Endodermal cell (in vitro differentiated cells): ENCODE measurements around the gene TLR7. TPM values are rescaled to one million over a fixed set of nuclear protein-coding genes. Genes with fewer than 3 reads are reported as not detected.

ENCODE experiments used
- DNase-seq: peaks from one replicate; pipeline ENCODE4 v3.0.0-alpha.2; 2017
- H3K27ac ChIP-seq: 2 replicates; pipeline ENCODE4 v1.5.1; 2013; ENCODE audit warnings: mild to moderate bottlenecking, low read depth, low read length, moderate library complexity
- H3K27me3 ChIP-seq: 2 replicates; pipeline ENCODE4 v1.6.1; 2013; ENCODE audit warnings: mild to moderate bottlenecking, low read length, moderate library complexity; ENCODE audit not compliant: insufficient read depth, control insufficient read depth, poor library complexity, severe bottlenecking
- H3K36me3 ChIP-seq: 2 replicates; pipeline ENCODE4 v1.7.0; 2013; ENCODE audit warnings: mild to moderate bottlenecking, low read length, moderate library complexity; ENCODE audit not compliant: control insufficient read depth, insufficient read depth
- H3K4me1 ChIP-seq: one replicate; pipeline ENCODE4 v1.7.0; 2013; ENCODE audit warnings: low read length; ENCODE audit not compliant: control insufficient read depth, insufficient read depth
- H3K4me3 ChIP-seq: 2 replicates; pipeline ENCODE4 v1.5.1; 2013; ENCODE audit warnings: mild to moderate bottlenecking, low read length, moderate library complexity
- H3K9ac ChIP-seq: 2 replicates; pipeline ENCODE4 v1.6.1; 2013; ENCODE audit warnings: mild to moderate bottlenecking, low read length, moderate library complexity; ENCODE audit not compliant: poor library complexity, severe bottlenecking; ENCODE audit errors: extremely low read depth
- H3K9me3 ChIP-seq: 2 replicates; pipeline ENCODE4 v1.6.1; 2013; ENCODE audit warnings: mild to moderate bottlenecking, low read length, moderate library complexity; ENCODE audit not compliant: control insufficient read depth
- H3K27ac Mint-ChIP-seq: 2 replicates; pipeline ENCODE4 v1.8.0; 2020; ENCODE audit warnings: mixed read lengths
- H3K27me3 Mint-ChIP-seq: 2 replicates; pipeline ENCODE4 v1.8.0; 2021; ENCODE audit warnings: mild to moderate bottlenecking, mixed read lengths; ENCODE audit not compliant: insufficient read depth
- H3K36me3 Mint-ChIP-seq: 2 replicates; pipeline ENCODE4 v1.8.0; 2020; ENCODE audit warnings: low read depth, mixed read lengths
- H3K4me1 Mint-ChIP-seq: 2 replicates; pipeline ENCODE4 v1.8.0; 2020; ENCODE audit warnings: mixed read lengths
- H3K4me3 Mint-ChIP-seq: 2 replicates; pipeline ENCODE4 v1.8.0; 2020; ENCODE audit warnings: mild to moderate bottlenecking, moderate library complexity, mixed read lengths
- H3K9me3 Mint-ChIP-seq: 2 replicates; pipeline ENCODE4 v1.8.0; 2020; ENCODE audit warnings: mild to moderate bottlenecking, mixed read lengths
- CTCF ChIP-seq: fragments of 200-600 bp; sonication (generic); conservative IDR thresholded peaks from 2 replicates; pipeline ENCODE4 v1.5.0; 2021; ENCODE audit warnings: antibody characterized with exemption, mild to moderate bottlenecking
- WGBS, 2 experiments: methylation state at CpG; one replicate each; pipeline versions ENCODE4 v1.1.5 to v1.1.7; 2013; ENCODE audit warnings: missing lambda C conversion rate in 2 of 2, mixed read lengths in 1 of 2; ENCODE audit not compliant: insufficient coverage in 1 of 2, insufficient read length in 1 of 2; 5-methylcytosine and 5-hydroxymethylcytosine counted together
- total RNA-seq, 2 donors: library from RNA; stranded (reverse); fragmentation: NEBNext Ultra II Directional in 1 of 2; extraction: Animal tissue kit (Norgen Biotek cat#: 25700) in 1 of 2; gene quantifications; 2 replicates in 1 of 2; 3 replicates in 1 of 2; pipeline ENCODE4 v1.2.1, GENCODE V29; 2021

The TLR7 gene
- total RNA-seq, 2 donors from 2014 or later = not detected

GRCh38 chrX:12877386-12877785, 10.5 kb downstream of the TLR7 start:
- H3K27me3 ChIP-seq = no peaks in the 10 kb centered on the region
- no peaks in the 10 kb centered on the region for H3K36me3 ChIP-seq
- H3K9me3 Mint-ChIP-seq = peaks cover 47% of the 10 kb centered on the region
- DNase-seq = no peak
- WGBS, 2 experiments = 88 to 89% methylated on average over 6 to 8 of the region's 8 CpGs
- H3K9ac ChIP-seq = no peak overlapping the region
- H3K9me3 ChIP-seq = no peaks in the 10 kb centered on the region
- no peak overlapping the region for H3K27ac ChIP-seq
- no peak for TF ChIP-seq CTCF
- H3K27ac Mint-ChIP-seq = no peak overlapping the region
- H3K4me1 Mint-ChIP-seq = peaks cover 6% of the 10 kb centered on the region
- no peaks in the 10 kb centered on the region for H3K27me3 Mint-ChIP-seq
- H3K36me3 Mint-ChIP-seq = no peaks in the 10 kb centered on the region
- no peaks in the 10 kb centered on the region for H3K4me1 ChIP-seq
- H3K4me3 ChIP-seq = no peak overlapping the region
- no peak overlapping the region for H3K4me3 Mint-ChIP-seq

- Mint-ChIP-seq H3K9me3 (peaks cover 45% of the 10 kb centered on the region), H3K27ac (no peak overlapping the region), H3K4me1 (peaks cover 6% of the 10 kb centered on the region), H3K36me3 (no peaks in the 10 kb centered on the region), H3K4me3 (no peak overlapping the region), H3K27me3 (peaks cover 1% of the 10 kb centered on the region)
- Histone ChIP-seq H3K27me3 (no peaks in the 10 kb centered on the region), H3K9me3 (no peaks in the 10 kb centered on the region), H3K27ac (no peak overlapping the region), H3K36me3 (no peaks in the 10 kb centered on the region), H3K9ac (no peak overlapping the region), H3K4me3 (no peak overlapping the region), H3K4me1 (no peaks in the 10 kb centered on the region)
- no peak for TF ChIP-seq CTCF
- DNase-seq = no peak
- 81% methylated on average over 1 of the region's 1 CpG; no CpG with 5 or more reads in 1 of the 2 experiments for WGBS, 2 experiments
Measured at GRCh38 chrX:12878536-12878935, 11.7 kb downstream of the TLR7 start.

GRCh38 chrX:12881914-12882313, 15.0 kb downstream of the TLR7 start:
- no peak for DNase-seq
- TF ChIP-seq CTCF = no peak
- Histone ChIP-seq H3K36me3 (no peaks in the 10 kb centered on the region), H3K4me1 (no peaks in the 10 kb centered on the region), H3K4me3 (no peak overlapping the region), H3K27ac (no peak overlapping the region), H3K9ac (no peak overlapping the region), H3K27me3 (no peaks in the 10 kb centered on the region), H3K9me3 (no peaks in the 10 kb centered on the region)
- H3K4me1 Mint-ChIP-seq = no peaks in the 10 kb centered on the region
- peaks cover 2% of the 10 kb centered on the region for H3K27me3 Mint-ChIP-seq
- no peaks in the 10 kb centered on the region for H3K36me3 Mint-ChIP-seq
- 90 to 100% methylated on average over 1 to 2 of the region's 2 CpGs for WGBS, 2 experiments
- H3K9me3 Mint-ChIP-seq = peaks cover 49% of the 10 kb centered on the region
- H3K27ac Mint-ChIP-seq = no peak overlapping the region
- H3K4me3 Mint-ChIP-seq = no peak overlapping the region
